ENCODE measurements around the gene PGAP3. TPM values are rescaled to one million over a fixed set of nuclear protein-coding genes. Genes with fewer than 3 reads are reported as not detected.

Gene PGAP3
- total RNA-seq, 1 experiment from 2014 or later: 13.2 TPM

- TF ChIP-seq CTCF (IDR thresholded peaks at IDR 0.05; ENCODE audit: unreplicated experiment): no peak
- Mint-ChIP-seq H3K4me1 (ENCODE audit: insufficient read depth, unreplicated experiment) (no peaks in the 10 kb centered on the region), H3K36me3 (ENCODE audit: insufficient read depth, unreplicated experiment) (no peaks in the 10 kb centered on the region), H3K9me3 (ENCODE audit: unreplicated experiment) (no peaks in the 10 kb centered on the region), H3K4me3 (ENCODE audit: unreplicated experiment) (no peak overlapping the region), H3K27ac (ENCODE audit: low read depth, unreplicated experiment) (no peak overlapping the region), H3K27me3 (ENCODE audit: insufficient read depth, unreplicated experiment) (no peaks in the 10 kb centered on the region)
- no peak for DNase-seq (ENCODE audit: unreplicated experiment)
- CTCF ChIA-PET: interaction anchor here (0.8 to 1.8 kb wide), 5 partner anchors 10 to 73 kb away, joined by 3 to 5 read pairs (median 4); no protein-coding TSS in a partner anchor
- BruUV-seq (replicated peaks): no TSS peak
- intact Hi-C loops (cut with micrococcal nuclease): no loop called here
- POLR2A ChIA-PET: interaction anchor here (1.2 to 1.3 kb wide), 2 partner anchors 11 to 17 kb away, joined by 4 read pairs; no protein-coding TSS in a partner anchor
Measured at GRCh38 chr17:39695089-39695474, 7.2 kb upstream of the PGAP3 start.

- Mint-ChIP-seq H3K9me3 (ENCODE audit: unreplicated experiment) (no peaks in the 10 kb centered on the region), H3K4me1 (ENCODE audit: insufficient read depth, unreplicated experiment) (no peaks in the 10 kb centered on the region), H3K4me3 (ENCODE audit: unreplicated experiment) (no peak overlapping the region), H3K27me3 (ENCODE audit: insufficient read depth, unreplicated experiment) (no peaks in the 10 kb centered on the region), H3K36me3 (ENCODE audit: insufficient read depth, unreplicated experiment) (no peaks in the 10 kb centered on the region), H3K27ac (ENCODE audit: low read depth, unreplicated experiment) (no peak overlapping the region)
- intact Hi-C loops (cut with micrococcal nuclease): no loop called here
- ChIA-PET POLR2A (interaction anchor here (1.2 kb wide), 1 partner anchor 11 kb away, joined by 4 read pairs; no protein-coding TSS in a partner anchor), CTCF (interaction anchor here (1.0 to 1.8 kb wide), 3 partner anchors 10 to 72 kb away, joined by 3 to 5 read pairs (median 4); no protein-coding TSS in a partner anchor)
- no peak for DNase-seq (ENCODE audit: unreplicated experiment)
- no peak for TF ChIP-seq CTCF (IDR thresholded peaks at IDR 0.05; ENCODE audit: unreplicated experiment)
- no TSS peak for BruUV-seq (replicated peaks)
Measured at GRCh38 chr17:39694593-39694992, 6.7 kb upstream of the PGAP3 start.

GRCh38 chr17:39688945-39689344 is 1.1 kb upstream of the PGAP3 start:
- Mint-ChIP-seq H3K27ac (ENCODE audit: low read depth, unreplicated experiment) (peak overlapping the region; percentile 95), H3K4me1 (ENCODE audit: insufficient read depth, unreplicated experiment) (peaks cover 14% of the 10 kb centered on the region), H3K9me3 (ENCODE audit: unreplicated experiment) (no peaks in the 10 kb centered on the region), H3K36me3 (ENCODE audit: insufficient read depth, unreplicated experiment) (peaks cover 11% of the 10 kb centered on the region), H3K27me3 (ENCODE audit: insufficient read depth, unreplicated experiment) (no peaks in the 10 kb centered on the region), H3K4me3 (ENCODE audit: unreplicated experiment) (peak overlapping the region; percentile 79)
- ChIA-PET POLR2A (interaction anchor here (0.5 to 4.1 kb wide), 11 partner anchors 9 to 226 kb away, joined by 3 to 68 read pairs (median 4); partner anchors contain the start of genes ERBB2, MIEN1 and STARD3), CTCF (interaction anchor here (0.7 kb wide), 1 partner anchor 41 kb away, joined by 4 read pairs; no protein-coding TSS in a partner anchor)
- intact Hi-C loops (cut with micrococcal nuclease): loop anchor here (5.0 kb wide), 2 partner anchors 52 to 53 kb away; partner anchors contain the start of gene STARD3
- no peak for TF ChIP-seq CTCF (IDR thresholded peaks at IDR 0.05; ENCODE audit: unreplicated experiment)
- no peak for DNase-seq (ENCODE audit: unreplicated experiment)
- BruUV-seq (replicated peaks): no TSS peak

- Mint-ChIP-seq H3K27ac (ENCODE audit: low read depth, unreplicated experiment) (peak overlapping the region; percentile 95), H3K4me1 (ENCODE audit: insufficient read depth, unreplicated experiment) (peaks cover 14% of the 10 kb centered on the region), H3K36me3 (ENCODE audit: insufficient read depth, unreplicated experiment) (peaks cover 11% of the 10 kb centered on the region), H3K4me3 (ENCODE audit: unreplicated experiment) (peak overlapping the region; percentile 79), H3K27me3 (ENCODE audit: insufficient read depth, unreplicated experiment) (no peaks in the 10 kb centered on the region), H3K9me3 (ENCODE audit: unreplicated experiment) (no peaks in the 10 kb centered on the region)
- TF ChIP-seq CTCF (IDR thresholded peaks at IDR 0.05; ENCODE audit: unreplicated experiment): no peak
- no TSS peak for BruUV-seq (replicated peaks)
- POLR2A ChIA-PET: interaction anchor here (0.5 to 4.1 kb wide), 22 partner anchors 10 to 489 kb away, joined by 3 to 68 read pairs (median 4); partner anchors contain the start of genes ERBB2, MIEN1, RPL19 and STARD3
- no peak for DNase-seq (ENCODE audit: unreplicated experiment)
- CTCF ChIA-PET: interaction anchor here (0.5 to 1.0 kb wide), 5 partner anchors 12 to 300 kb away, joined by 3 to 4 read pairs (median 4); partner anchors contain the start of gene ERBB2
- intact Hi-C loops (cut with micrococcal nuclease): loop anchor here (5.0 kb wide), 2 partner anchors 51 to 54 kb away; partner anchors contain the start of gene STARD3
Measured at GRCh38 chr17:39688475-39688835, 598 bp upstream of the PGAP3 start.
